Endodermal cell (in vitro differentiated cells): Measurements from ENCODE around the gene DLG2. TPM values are rescaled to one million over a fixed set of nuclear protein-coding genes. Genes with fewer than 3 reads are reported as not detected.

Experiments
- DNase-seq: peaks from one replicate; pipeline ENCODE4 v3.0.0-alpha.2; 2017
- H3K27ac ChIP-seq: 2 replicates; pipeline ENCODE4 v1.5.1; 2013; ENCODE audit warnings: mild to moderate bottlenecking, low read depth, low read length, moderate library complexity
- H3K27me3 ChIP-seq: 2 replicates; pipeline ENCODE4 v1.6.1; 2013; ENCODE audit warnings: mild to moderate bottlenecking, low read length, moderate library complexity; ENCODE audit not compliant: insufficient read depth, control insufficient read depth, poor library complexity, severe bottlenecking
- H3K36me3 ChIP-seq: 2 replicates; pipeline ENCODE4 v1.7.0; 2013; ENCODE audit warnings: mild to moderate bottlenecking, low read length, moderate library complexity; ENCODE audit not compliant: control insufficient read depth, insufficient read depth
- H3K4me1 ChIP-seq: one replicate; pipeline ENCODE4 v1.7.0; 2013; ENCODE audit warnings: low read length; ENCODE audit not compliant: control insufficient read depth, insufficient read depth
- H3K4me3 ChIP-seq: 2 replicates; pipeline ENCODE4 v1.5.1; 2013; ENCODE audit warnings: mild to moderate bottlenecking, low read length, moderate library complexity
- H3K9ac ChIP-seq: 2 replicates; pipeline ENCODE4 v1.6.1; 2013; ENCODE audit warnings: mild to moderate bottlenecking, low read length, moderate library complexity; ENCODE audit not compliant: poor library complexity, severe bottlenecking; ENCODE audit errors: extremely low read depth
- H3K9me3 ChIP-seq: 2 replicates; pipeline ENCODE4 v1.6.1; 2013; ENCODE audit warnings: mild to moderate bottlenecking, low read length, moderate library complexity; ENCODE audit not compliant: control insufficient read depth
- H3K27ac Mint-ChIP-seq: 2 replicates; pipeline ENCODE4 v1.8.0; 2020; ENCODE audit warnings: mixed read lengths
- H3K27me3 Mint-ChIP-seq: 2 replicates; pipeline ENCODE4 v1.8.0; 2021; ENCODE audit warnings: mild to moderate bottlenecking, mixed read lengths; ENCODE audit not compliant: insufficient read depth
- H3K36me3 Mint-ChIP-seq: 2 replicates; pipeline ENCODE4 v1.8.0; 2020; ENCODE audit warnings: low read depth, mixed read lengths
- H3K4me1 Mint-ChIP-seq: 2 replicates; pipeline ENCODE4 v1.8.0; 2020; ENCODE audit warnings: mixed read lengths
- H3K4me3 Mint-ChIP-seq: 2 replicates; pipeline ENCODE4 v1.8.0; 2020; ENCODE audit warnings: mild to moderate bottlenecking, moderate library complexity, mixed read lengths
- H3K9me3 Mint-ChIP-seq: 2 replicates; pipeline ENCODE4 v1.8.0; 2020; ENCODE audit warnings: mild to moderate bottlenecking, mixed read lengths
- CTCF ChIP-seq: fragments of 200-600 bp; sonication (generic); conservative IDR thresholded peaks from 2 replicates; pipeline ENCODE4 v1.5.0; 2021; ENCODE audit warnings: antibody characterized with exemption, mild to moderate bottlenecking
- WGBS, 2 experiments: methylation state at CpG; one replicate each; pipeline versions ENCODE4 v1.1.5 to v1.1.7; 2013; ENCODE audit warnings: missing lambda C conversion rate in 2 of 2, mixed read lengths in 1 of 2; ENCODE audit not compliant: insufficient coverage in 1 of 2, insufficient read length in 1 of 2; 5-methylcytosine and 5-hydroxymethylcytosine counted together
- total RNA-seq, 2 donors: library from RNA; stranded (reverse); fragmentation: NEBNext Ultra II Directional in 1 of 2; extraction: Animal tissue kit (Norgen Biotek cat#: 25700) in 1 of 2; gene quantifications; 2 replicates in 1 of 2; 3 replicates in 1 of 2; pipeline ENCODE4 v1.2.1, GENCODE V29; 2021

The DLG2 gene
- total RNA-seq, 2 donors from 2014 or later: 9.6 to 10.6 TPM

- WGBS, 2 experiments: no CpG with 5 or more reads among the region's 1 CpG
- H3K4me3 Mint-ChIP-seq: no peak overlapping the region
- no peak for DNase-seq
- Histone ChIP-seq H3K36me3 (no peaks in the 10 kb centered on the region), H3K27me3 (no peaks in the 10 kb centered on the region), H3K9me3 (no peaks in the 10 kb centered on the region), H3K9ac (no peak overlapping the region), H3K27ac (no peak overlapping the region), H3K4me1 (no peaks in the 10 kb centered on the region), H3K4me3 (no peak overlapping the region)
- H3K36me3 Mint-ChIP-seq: no peaks in the 10 kb centered on the region
- no peaks in the 10 kb centered on the region for H3K4me1 Mint-ChIP-seq
- TF ChIP-seq CTCF: no peak
- H3K27ac Mint-ChIP-seq: no peak overlapping the region
- no peaks in the 10 kb centered on the region for H3K27me3 Mint-ChIP-seq
- peaks cover 13% of the 10 kb centered on the region for H3K9me3 Mint-ChIP-seq
Observed at GRCh38 chr11:85094795-85095194, 532.3 kb downstream of the DLG2 start.

GRCh38 chr11:85089654-85090053 lies 537.5 kb downstream of the DLG2 start:
- Mint-ChIP-seq H3K27me3 (no peaks in the 10 kb centered on the region), H3K4me3 (no peak overlapping the region), H3K9me3 (peaks cover 1% of the 10 kb centered on the region), H3K36me3 (no peaks in the 10 kb centered on the region), H3K4me1 (no peaks in the 10 kb centered on the region), H3K27ac (no peak overlapping the region)
- Histone ChIP-seq H3K27me3 (no peaks in the 10 kb centered on the region), H3K27ac (no peak overlapping the region), H3K4me3 (no peak overlapping the region), H3K9me3 (no peaks in the 10 kb centered on the region), H3K4me1 (no peaks in the 10 kb centered on the region), H3K9ac (no peak overlapping the region), H3K36me3 (no peaks in the 10 kb centered on the region)
- TF ChIP-seq CTCF: no peak
- WGBS, 2 experiments: 93% methylated on average over 1 of the region's 1 CpG; no CpG with 5 or more reads in 1 of the 2 experiments
- DNase-seq: no peak

- H3K36me3 Mint-ChIP-seq: peaks cover 3% of the 10 kb centered on the region
Observed at GRCh38 chr11:85088286-85088685, 538.9 kb downstream of the DLG2 start.

More at GRCh38 chr11:85088286-85088685, 538.9 kb downstream of the DLG2 start:
- peaks cover 1% of the 10 kb centered on the region for H3K9me3 ChIP-seq
- H3K4me1 Mint-ChIP-seq: no peaks in the 10 kb centered on the region
- H3K27ac Mint-ChIP-seq: no peak overlapping the region
- H3K27ac ChIP-seq: no peak overlapping the region
- no peak overlapping the region for H3K4me3 Mint-ChIP-seq
- no peaks in the 10 kb centered on the region for H3K36me3 ChIP-seq
- 78% methylated on average over 2 of the region's 3 CpGs; no CpG with 5 or more reads in 1 of the 2 experiments for WGBS, 2 experiments
- H3K27me3 Mint-ChIP-seq: no peaks in the 10 kb centered on the region
- H3K27me3 ChIP-seq: no peaks in the 10 kb centered on the region
- DNase-seq: no peak
- no peak overlapping the region for H3K4me3 ChIP-seq
- no peak for TF ChIP-seq CTCF
- no peak overlapping the region for H3K9ac ChIP-seq
- peaks cover 5% of the 10 kb centered on the region for H3K9me3 Mint-ChIP-seq
- no peaks in the 10 kb centered on the region for H3K4me1 ChIP-seq
